Measurements from ENCODE around the gene PDF.

DNA sequence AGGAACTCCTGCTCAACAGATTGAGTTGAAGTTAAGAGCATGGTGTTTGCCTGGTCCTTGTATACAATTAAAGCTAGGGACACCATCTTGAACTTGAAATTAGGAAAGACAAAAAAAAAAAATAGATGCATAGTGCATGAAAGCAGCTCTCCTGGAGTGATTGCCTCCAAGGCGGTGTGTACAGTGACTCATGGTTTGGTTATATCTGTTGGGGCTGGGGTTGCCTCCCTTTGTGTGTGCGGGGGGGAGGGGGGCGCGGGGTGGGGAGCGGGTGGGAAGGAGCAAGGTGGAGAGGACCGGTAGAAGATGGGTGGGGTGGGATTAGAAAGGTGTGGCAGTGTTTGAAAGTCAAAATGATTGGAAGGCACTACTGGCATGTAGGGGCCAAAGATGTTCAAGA, 17.8 kb upstream of the PDF start:
- TF ChIP-seq, protein P1, sequence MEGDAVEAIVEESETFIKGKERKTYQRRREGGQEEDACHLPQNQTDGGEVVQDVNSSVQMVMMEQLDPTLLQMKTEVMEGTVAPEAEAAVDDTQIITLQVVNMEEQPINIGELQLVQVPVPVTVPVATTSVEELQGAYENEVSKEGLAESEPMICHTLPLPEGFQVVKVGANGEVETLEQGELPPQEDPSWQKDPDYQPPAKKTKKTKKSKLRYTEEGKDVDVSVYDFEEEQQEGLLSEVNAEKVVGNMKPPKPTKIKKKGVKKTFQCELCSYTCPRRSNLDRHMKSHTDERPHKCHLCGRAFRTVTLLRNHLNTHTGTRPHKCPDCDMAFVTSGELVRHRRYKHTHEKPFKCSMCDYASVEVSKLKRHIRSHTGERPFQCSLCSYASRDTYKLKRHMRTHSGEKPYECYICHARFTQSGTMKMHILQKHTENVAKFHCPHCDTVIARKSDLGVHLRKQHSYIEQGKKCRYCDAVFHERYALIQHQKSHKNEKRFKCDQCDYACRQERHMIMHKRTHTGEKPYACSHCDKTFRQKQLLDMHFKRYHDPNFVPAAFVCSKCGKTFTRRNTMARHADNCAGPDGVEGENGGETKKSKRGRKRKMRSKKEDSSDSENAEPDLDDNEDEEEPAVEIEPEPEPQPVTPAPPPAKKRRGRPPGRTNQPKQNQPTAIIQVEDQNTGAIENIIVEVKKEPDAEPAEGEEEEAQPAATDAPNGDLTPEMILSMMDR (IDR thresholded peaks at IDR 0.05), result no peak
- no peak for TF ChIP-seq POLR2AphosphoS5 (IDR thresholded peaks at IDR 0.05; ENCODE audit: low read depth, low read length)
- TF ChIP-seq REST (IDR thresholded peaks at IDR 0.05; ENCODE audit: insufficient read depth in 1 of 2, low read depth in 2 of 2, low read length in 1 of 2), result no peak

Measured in Panc1 (cell line).